Hepatocyte (in vitro differentiated cells): Measurements from ENCODE around the gene NLGN4X.

Experiments used
- CTCF ChIP-seq: fragments of 200-600 bp; sonication (generic); IDR thresholded peaks from 2 replicates; pipeline ENCODE4 v1.5.1; 2016; ENCODE audit warnings: antibody characterized with exemption, mild to moderate bottlenecking; ENCODE audit not compliant: poor library complexity
- EZH2phosphoT487 ChIP-seq: fragments of 200-600 bp; sonication (generic); IDR thresholded peaks from one replicate; pipeline ENCODE4 v1.6.1; 2018; ENCODE audit warnings: antibody characterized with exemption, mild to moderate bottlenecking, low read depth, moderate library complexity; ENCODE audit not compliant: unreplicated experiment, severe bottlenecking

- no peak for TF ChIP-seq EZH2phosphoT487
- no peak for TF ChIP-seq CTCF
These were observed 224.1 kb downstream of the NLGN4X start for GRCh38 chrX:6004529-6004928.
